NT2/D1 (cell line): ENCODE measurements around the gene SYTL4.
"Not testable (repeated sequence)": the region's sequence is repeated elsewhere in the genome, so short reads cannot be mapped to it uniquely, and the experiment has no call there.

ENCODE experiments used
- DNase-seq: peaks from one replicate; pipeline ENCODE4 v3.0.0-alpha.2; 2011; ENCODE audit warnings: low read depth, low spot score
- H3K27me3 ChIP-seq: 2 replicates; pipeline ENCODE4 v1.6.0; 2011; ENCODE audit warnings: mild to moderate bottlenecking; ENCODE audit not compliant: insufficient read length, insufficient read depth
- H3K36me3 ChIP-seq: 2 replicates; pipeline ENCODE4 v1.6.1; 2011; ENCODE audit warnings: mild to moderate bottlenecking, low read length, mixed read lengths; ENCODE audit not compliant: insufficient read depth, insufficient read length
- H3K4me1 ChIP-seq: 2 replicates; pipeline ENCODE4 v1.5.1; 2011; ENCODE audit not compliant: insufficient read depth, insufficient read length
- H3K4me3 ChIP-seq: 2 replicates; pipeline ENCODE4 v1.5.1; 2011; ENCODE audit warnings: low read depth; ENCODE audit not compliant: insufficient read length
- H3K9ac ChIP-seq: 2 replicates; pipeline ENCODE4 v1.6.0; 2011; ENCODE audit warnings: low read depth; ENCODE audit not compliant: insufficient read length
- H3K9me3 ChIP-seq: 2 replicates; pipeline ENCODE4 v1.5.1; 2011; ENCODE audit warnings: mild to moderate bottlenecking, low read length; ENCODE audit not compliant: insufficient read depth
- SUZ12 ChIP-seq: IDR thresholded peaks from 2 replicates; pipeline ENCODE4 v1.6.1; 2011; ENCODE audit not compliant: insufficient read length, insufficient read depth; ENCODE audit errors: extremely low read depth
- YY1 ChIP-seq: IDR thresholded peaks from 2 replicates; pipeline ENCODE4 v1.6.1; 2011; ENCODE audit not compliant: insufficient read length, insufficient read depth
- ZNF274 ChIP-seq: IDR thresholded peaks from 2 replicates; pipeline ENCODE4 v1.6.1; 2011; ENCODE audit warnings: mild to moderate bottlenecking, low read depth, low read length

SYTL4 gene

GRCh38 chrX:100731441-100732281 lies at the start of gene SYTL4:
Gene SYTL4, minus strand, starts transcription at chrX:100732121. Its CDS starts 30,084 bp downstream, at chrX:100702037.
- H3K4me3 ChIP-seq = peak within 1 kb of the TSS; percentile 76
- no peaks in the 10 kb centered on the region for H3K36me3 ChIP-seq
- TF ChIP-seq YY1 (no peak), SUZ12 (no peak), ZNF274 (no peak)
- H3K9me3 ChIP-seq = no peaks in the 10 kb centered on the region
- peaks cover 38% of the 10 kb centered on the region for H3K27me3 ChIP-seq
- H3K4me1 ChIP-seq = no peaks in the 10 kb centered on the region
- H3K9ac ChIP-seq = peak within 1 kb of the TSS; percentile 80
- no peak for DNase-seq

- H3K4me1 ChIP-seq, H3K9ac ChIP-seq, DNase-seq, H3K27me3 ChIP-seq, H3K4me3 ChIP-seq, H3K36me3 ChIP-seq, H3K9me3 ChIP-seq: not testable (repeated sequence)
Observed at GRCh38 chrX:100769439-100769838, 37.5 kb upstream of the SYTL4 start.

GRCh38 chrX:100768679-100769338 lies 36.9 kb upstream of the SYTL4 start:
- H3K4me3 ChIP-seq = no peak overlapping the region
- peak; percentile 57 for DNase-seq
- no peaks in the 10 kb centered on the region for H3K4me1 ChIP-seq
- no peak overlapping the region for H3K9ac ChIP-seq
- H3K36me3 ChIP-seq = no peaks in the 10 kb centered on the region
- no peaks in the 10 kb centered on the region for H3K27me3 ChIP-seq
- H3K9me3 ChIP-seq = peaks cover 5% of the 10 kb centered on the region; the same call in 1 of the 2 replicates
- TF ChIP-seq YY1 = no peak
- TF ChIP-seq SUZ12 = no peak
- TF ChIP-seq ZNF274 = no peak

- no peaks in the 10 kb centered on the region for H3K4me1 ChIP-seq
- no peak overlapping the region for H3K9ac ChIP-seq
Observed at GRCh38 chrX:100750883-100751282, 19.0 kb upstream of the SYTL4 start.

GRCh38 chrX:100748108-100748507 lies 16.2 kb upstream of the SYTL4 start:
- TF ChIP-seq ZNF274 (no peak), SUZ12 (no peak), YY1 (no peak)
- no peak overlapping the region for H3K4me3 ChIP-seq
- no peaks in the 10 kb centered on the region for H3K36me3 ChIP-seq
- H3K9ac ChIP-seq = no peak overlapping the region
- H3K27me3 ChIP-seq = no peaks in the 10 kb centered on the region
- no peaks in the 10 kb centered on the region for H3K9me3 ChIP-seq
- DNase-seq = no peak
- H3K4me1 ChIP-seq = no peaks in the 10 kb centered on the region

More at GRCh38 chrX:100750883-100751282, 19.0 kb upstream of the SYTL4 start:
- TF ChIP-seq SUZ12 (no peak), ZNF274 (no peak), YY1 (no peak)
- no peak overlapping the region for H3K4me3 ChIP-seq
- no peaks in the 10 kb centered on the region for H3K9me3 ChIP-seq
- no peaks in the 10 kb centered on the region for H3K36me3 ChIP-seq
- no peak for DNase-seq
- H3K27me3 ChIP-seq = no peaks in the 10 kb centered on the region

GRCh38 chrX:100747703-100748102 lies 15.8 kb upstream of the SYTL4 start:
- no peak for DNase-seq
- Histone ChIP-seq H3K4me1 (no peaks in the 10 kb centered on the region), H3K27me3 (no peaks in the 10 kb centered on the region), H3K9me3 (no peaks in the 10 kb centered on the region), H3K9ac (no peak overlapping the region), H3K4me3 (no peak overlapping the region), H3K36me3 (no peaks in the 10 kb centered on the region)
- TF ChIP-seq SUZ12 (no peak), YY1 (no peak), ZNF274 (no peak)

GRCh38 chrX:100747090-100747489 lies 15.2 kb upstream of the SYTL4 start:
- DNase-seq = no peak
- H3K27me3 ChIP-seq = no peaks in the 10 kb centered on the region
- TF ChIP-seq YY1 (no peak), ZNF274 (no peak), SUZ12 (no peak)
- no peak overlapping the region for H3K4me3 ChIP-seq
- no peaks in the 10 kb centered on the region for H3K36me3 ChIP-seq
- H3K4me1 ChIP-seq = no peaks in the 10 kb centered on the region
- no peak overlapping the region for H3K9ac ChIP-seq
- H3K9me3 ChIP-seq = no peaks in the 10 kb centered on the region
